SK-N-DZ (cell line): ENCODE data around the gene ZNF30.
A peak's percentile ranks its signal among the peaks of the same experiment; 100 is the strongest.
"Not testable (repeated sequence)": the region's sequence is repeated elsewhere in the genome, so short reads cannot be mapped to it uniquely, and the experiment has no call there.

Experiments
- DNase-seq: peaks from one replicate; pipeline ENCODE4 v3.0.0-alpha.2; 2015; ENCODE audit warnings: low spot score

Gene ZNF30

GRCh38 chr19:34960103-34960805 lies 33.6 kb downstream of the ZNF30 start:
- no peak for DNase-seq

GRCh38 chr19:34960940-34961679 lies 34.4 kb downstream of the ZNF30 start:
- no peak for DNase-seq

GRCh38 chr19:34961775-34962686 lies 35.3 kb downstream of the ZNF30 start:
- DNase-seq, result no peak

GRCh38 chr19:34962687-34963572 lies 36.2 kb downstream of the ZNF30 start:
- no peak for DNase-seq

GRCh38 chr19:34963573-34964406 lies 37.1 kb downstream of the ZNF30 start, which contains the start of gene ZNF792:
ZNF792 (minus strand) TSS chr19:34964229; CDS start chr19:34963662, 567 bp downstream.
- peak; percentile 78 for DNase-seq

GRCh38 chr19:34964598-34964997 lies 37.9 kb downstream of the ZNF30 start:
- no peak for DNase-seq

GRCh38 chr19:34965505-34965904 lies 38.8 kb downstream of the ZNF30 start:
- not testable (repeated sequence) for DNase-seq

GRCh38 chr19:34967551-34967950 lies 40.8 kb downstream of the ZNF30 start:
- no peak for DNase-seq

- DNase-seq, result no peak
Measured at GRCh38 chr19:34969721-34970120, 43.0 kb downstream of the ZNF30 start.

GRCh38 chr19:34970185-34970780 lies 43.6 kb downstream of the ZNF30 start:
- DNase-seq, result not testable (repeated sequence)

GRCh38 chr19:34972163-34972705 lies 45.5 kb downstream of the ZNF30 start:
- no peak for DNase-seq

- DNase-seq, result no peak
Measured at GRCh38 chr19:34974646-34975045, 47.9 kb downstream of the ZNF30 start.

- no peak for DNase-seq
Measured at GRCh38 chr19:34975056-34975455, 48.4 kb downstream of the ZNF30 start.

- no peak for DNase-seq
Measured at GRCh38 chr19:34976611-34977010, 49.9 kb downstream of the ZNF30 start.

- DNase-seq, result no peak
Measured at GRCh38 chr19:34979819-34980640, 53.3 kb downstream of the ZNF30 start.

- no peak for DNase-seq
Measured at GRCh38 chr19:34982275-34982674, 55.6 kb downstream of the ZNF30 start.

GRCh38 chr19:34983786-34984185 lies 57.1 kb downstream of the ZNF30 start:
- no peak for DNase-seq

- no peak for DNase-seq
Measured at GRCh38 chr19:34984287-34984686, 57.6 kb downstream of the ZNF30 start.
